HG02938 (cell line): Measurements from ENCODE around the gene IPO4.
A peak's percentile ranks its signal among the peaks of the same experiment; 100 is the strongest.

ENCODE experiments used
- ATAC-seq: cut with Tn5 transposase; IDR thresholded peaks from one replicate; pipeline ENCODE4 v1.9.1; 2021; ENCODE audit warnings: mild to moderate bottlenecking, moderate library complexity; ENCODE audit not compliant: unreplicated experiment

IPO4 gene

DNA sequence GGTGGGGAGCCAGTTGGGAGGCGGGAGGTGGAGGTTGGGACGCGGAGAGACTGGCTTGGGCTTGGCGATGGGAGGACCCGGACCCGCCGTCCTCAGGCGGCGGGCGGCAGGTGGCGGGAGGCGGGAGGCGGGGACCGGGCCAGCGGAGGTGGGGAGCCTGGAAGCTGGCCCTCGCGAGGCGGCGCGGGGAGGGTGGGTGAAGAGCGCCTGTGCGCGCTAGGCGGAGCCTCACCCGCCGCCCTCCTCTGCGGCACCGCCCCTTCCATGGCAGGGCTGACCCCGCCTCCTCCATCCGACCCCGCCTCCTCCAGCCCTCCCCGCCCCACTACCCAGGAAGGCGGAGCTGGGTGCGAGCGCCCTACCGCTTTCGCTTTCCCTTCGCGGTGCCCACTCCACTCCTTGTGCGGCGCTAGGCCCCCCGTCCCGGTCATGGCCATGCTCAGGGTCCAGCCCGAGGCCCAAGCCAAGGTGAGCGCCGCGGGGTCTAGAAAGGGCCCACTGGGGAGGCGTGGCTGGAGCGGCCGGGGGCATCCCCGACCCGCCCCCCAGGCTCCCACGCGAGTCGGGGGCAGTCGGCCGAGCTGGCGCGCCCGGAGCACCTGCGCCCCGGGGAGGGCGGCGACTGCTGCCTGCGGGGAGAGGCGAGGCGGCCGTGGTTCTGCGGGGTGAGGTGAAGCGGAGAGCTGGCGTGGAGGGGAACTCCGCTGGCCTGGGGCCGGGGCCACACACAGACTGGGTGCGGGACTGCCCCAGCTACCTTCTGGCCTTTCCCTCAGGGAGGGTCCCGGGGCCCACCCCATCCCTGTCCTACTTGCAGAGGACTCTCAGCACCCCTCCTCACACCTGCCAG, 52.6 kb downstream of the IPO4 start, which contains the start of gene PSME1:
Gene PSME1, plus strand, starts transcription at position 361 of the 850 bp plus-strand sequence. Its CDS starts 69 bp downstream, at position 430.
- ATAC-seq, result peak; percentile 75

- no peak for ATAC-seq
These were observed 53.1 kb downstream of the IPO4 start for GRCh38 chr14:24135584-24135833.

- no peak for ATAC-seq
These were observed 54.9 kb downstream of the IPO4 start for GRCh38 chr14:24133735-24134134.

GRCh38 chr14:24132976-24133375, 55.6 kb downstream of the IPO4 start:
- no peak for ATAC-seq

GRCh38 chr14:24132061-24132685, 56.4 kb downstream of the IPO4 start:
- no peak for ATAC-seq

- ATAC-seq, result no peak
These were observed 57.1 kb downstream of the IPO4 start for GRCh38 chr14:24131549-24131966.

DNA sequence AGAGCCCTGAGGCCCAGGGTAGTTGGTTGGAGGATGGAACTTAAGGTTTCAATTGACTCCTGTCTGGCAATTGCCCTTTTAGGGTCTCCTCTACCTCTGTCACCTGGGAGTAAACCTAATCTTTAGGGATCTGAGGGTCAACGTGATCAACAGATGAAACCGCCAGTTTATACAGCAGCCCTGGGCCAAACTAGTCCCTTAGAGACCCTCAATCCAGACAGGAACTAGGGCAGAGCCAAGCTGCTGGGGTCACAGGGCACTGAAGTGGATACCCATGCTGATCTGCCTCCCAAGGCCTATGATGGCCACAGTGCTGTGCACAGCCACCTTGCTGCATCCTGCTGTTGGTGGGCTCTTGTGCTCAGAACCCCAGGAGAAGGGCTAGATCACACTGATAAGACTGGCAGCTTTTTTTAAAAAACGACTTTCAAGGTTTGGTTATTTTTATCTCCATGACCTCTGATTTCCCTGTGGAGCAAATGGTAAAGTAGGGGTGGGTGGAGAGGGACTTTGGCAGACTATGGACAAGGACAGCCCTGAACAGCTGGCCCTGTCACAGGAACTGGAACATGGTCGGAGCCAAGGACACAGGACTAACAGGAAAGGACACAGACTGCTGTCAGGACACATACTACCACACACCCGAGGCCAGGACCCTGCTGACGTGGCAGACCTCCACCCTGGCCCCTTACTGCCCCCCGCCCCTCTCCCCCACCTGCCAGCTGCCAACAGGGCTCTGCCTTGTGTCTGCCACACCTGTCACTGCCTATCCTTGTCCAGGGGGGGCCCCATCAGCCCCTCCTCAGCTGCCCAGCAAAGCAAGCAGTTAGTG, 57.7 kb downstream of the IPO4 start:
- ATAC-seq, result no peak

GRCh38 chr14:24130380-24130716, 58.3 kb downstream of the IPO4 start, which contains the start of gene FITM1:
Gene FITM1, plus strand, starts transcription at chr14:24130659. Its CDS starts 905 bp downstream, at chr14:24131564.
- ATAC-seq, result no peak
